ENCODE results near the gene LRP1.

LRP1 gene

GRCh38 chr12:57157588-57158173 lies 29.4 kb downstream of the LRP1 start:
- DNase-seq = no peak

GRCh38 chr12:57158186-57158585 lies 29.9 kb downstream of the LRP1 start:
- no peak for DNase-seq

- no peak for DNase-seq
These were observed 30.4 kb downstream of the LRP1 start for GRCh38 chr12:57158665-57159064.

GRCh38 chr12:57159311-57159710 lies 31.0 kb downstream of the LRP1 start:
- DNase-seq = no peak

- no peak for DNase-seq
These were observed 31.8 kb downstream of the LRP1 start for GRCh38 chr12:57160040-57160439.

- no peak for DNase-seq
These were observed 32.5 kb downstream of the LRP1 start for GRCh38 chr12:57160741-57161140.

- DNase-seq = no peak
These were observed 33.2 kb downstream of the LRP1 start for GRCh38 chr12:57161491-57161890.

GRCh38 chr12:57162553-57163125 lies 34.4 kb downstream of the LRP1 start:
- no peak for DNase-seq

GRCh38 chr12:57164454-57164853 lies 36.2 kb downstream of the LRP1 start:
- DNase-seq = no peak

GRCh38 chr12:57164966-57165625 lies 36.8 kb downstream of the LRP1 start:
- DNase-seq = no peak

GRCh38 chr12:57165741-57166140 lies 37.5 kb downstream of the LRP1 start:
- no peak for DNase-seq

GRCh38 chr12:57166971-57167371 lies 38.7 kb downstream of the LRP1 start:
- no peak for DNase-seq

GRCh38 chr12:57168058-57168457 lies 39.8 kb downstream of the LRP1 start:
- no peak for DNase-seq

GRCh38 chr12:57169046-57169795 lies 40.9 kb downstream of the LRP1 start:
- no peak for DNase-seq

GRCh38 chr12:57169969-57170368 lies 41.7 kb downstream of the LRP1 start:
- DNase-seq = no peak

GRCh38 chr12:57170408-57170807 lies 42.1 kb downstream of the LRP1 start:
- no peak for DNase-seq

- DNase-seq = no peak
These were observed 42.6 kb downstream of the LRP1 start for GRCh38 chr12:57170927-57171326.

- DNase-seq = no peak
These were observed 43.4 kb downstream of the LRP1 start for GRCh38 chr12:57171668-57172067.

- DNase-seq = no peak
These were observed 44.8 kb downstream of the LRP1 start for GRCh38 chr12:57173089-57173488.

GRCh38 chr12:57173683-57174082 lies 45.4 kb downstream of the LRP1 start:
- DNase-seq = no peak

GRCh38 chr12:57175428-57176138 lies 47.3 kb downstream of the LRP1 start:
- DNase-seq = peak in 2 of 4 experiments; percentile 5 to 7

GRCh38 chr12:57176139-57176477 lies 47.8 kb downstream of the LRP1 start:
- no peak for DNase-seq

- DNase-seq = no peak
These were observed 48.6 kb downstream of the LRP1 start for GRCh38 chr12:57176846-57177245.

Data from activated naive CD4-positive, alpha-beta T cell (primary cell).